Body of pancreas (tissue), 4 donors: ENCODE data around the gene SBF2. TPM values are rescaled to one million over a fixed set of nuclear protein-coding genes. Genes with fewer than 3 reads are reported as not detected.

ENCODE experiments used
- ATAC-seq: fragments of 150-250 bp; one replicate; pipeline ENCODE4 v1.9.1; 2016
- DNase-seq, 4 donors: peaks; one replicate each; pipeline ENCODE4 v3.0.0-alpha.2; 2019
- H3K27ac ChIP-seq, 4 donors: fragments of 200-600 bp; sonication (generic); 1 replicate in 3 of 4; 2 replicates in 1 of 4; pipeline versions ENCODE4 v1.5.1 to v1.6.1; 2016 to 2019; ENCODE audit warnings: mild to moderate bottlenecking in 1 of 4, mixed read lengths in 1 of 4, moderate library complexity in 1 of 4
- H3K27me3 ChIP-seq, 2 donors: fragments of 200-600 bp; sonication (generic); one replicate each; pipeline ENCODE4 v1.6.0; 2016; ENCODE audit warnings: mild to moderate bottlenecking in 1 of 2
- H3K36me3 ChIP-seq, 2 donors: fragments of 200-600 bp; sonication (generic); replicated peaks in 1 of 2; 2 replicates each; pipeline ENCODE4 v1.5.1; 2016; ENCODE audit warnings: low read depth in 2 of 2; ENCODE audit not compliant: insufficient read depth in 1 of 2
- H3K4me1 ChIP-seq: fragments of 200-600 bp; sonication (generic); one replicate; pipeline ENCODE4 v1.6.0; 2016
- H3K4me3 ChIP-seq, 2 donors: fragments of 200-600 bp; sonication (generic); 1 replicate in 1 of 2; 2 replicates in 1 of 2; pipeline ENCODE4 v1.5.1; 2016 to 2019
- H3K9me3 ChIP-seq, 3 donors: fragments of 200-600 bp; sonication (generic); 1 replicate in 2 of 3; 2 replicates in 1 of 3; pipeline ENCODE4 v1.5.1; 2016
- POLR2A ChIP-seq, 3 donors: fragments of 450-650 bp; IDR thresholded peaks; one replicate each; pipeline ENCODE4 v1.6.1; 2016; ENCODE audit warnings: antibody characterized with exemption in 3 of 3, mild to moderate bottlenecking in 2 of 3
- WGBS, 2 donors: methylation state at CpG; one replicate each; pipeline ENCODE4 v1.1.5; 2017; 5-methylcytosine and 5-hydroxymethylcytosine counted together
- intact Hi-C: fragments of 100-400 bp; cut with DNase I; formaldehyde crosslinking; loops from one replicate; pipeline ENCODE4 v1.15.1; 2023
- total RNA-seq, 2 donors: library from RNA; depleted of rRNA; stranded (reverse); fragments of >200 nt; gene quantifications; one replicate each; pipeline ENCODE4 v1.1.0, GENCODE V29; 2016
- TF ChIP-seq, protein P1 (sequence below), 7 experiments: fragments of 450-650 bp in 4 of 7; fragments of 200-600 bp in 3 of 7; sonication (generic) in 3 of 7; IDR thresholded peaks; one replicate each; pipeline ENCODE4 v1.5.1; 2016 to 2019; ENCODE audit warnings: antibody characterized with exemption in 7 of 7

SBF2 gene
- total RNA-seq, 2 donors from 2014 or later, result 23.6 to 38.9 TPM

DNA sequence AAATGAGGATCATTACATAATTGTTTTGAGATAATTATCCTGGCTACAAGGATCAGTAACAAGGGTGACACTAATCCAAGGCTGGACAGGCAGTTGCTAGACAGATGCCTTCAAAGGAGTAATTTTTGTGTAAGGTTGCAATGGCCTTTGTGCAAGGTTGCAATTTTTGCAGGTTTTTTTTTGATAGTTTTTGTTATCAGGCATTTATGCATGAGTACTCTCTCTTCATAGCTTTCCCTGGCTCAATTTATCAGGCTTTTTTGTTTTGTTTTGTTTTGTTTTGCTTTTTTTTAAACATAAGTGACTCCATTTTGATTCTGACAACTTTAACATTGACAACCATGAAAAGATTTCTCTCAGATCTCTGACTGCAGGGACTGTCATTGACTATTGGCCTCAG lies 519.9 kb downstream of the SBF2 start:
- intact Hi-C loops, result no loop called here
- no peak overlapping the region for H3K4me3 ChIP-seq
- H3K27ac ChIP-seq, result no peak overlapping the region
- H3K36me3 ChIP-seq, result no peaks in the 10 kb centered on the region
- DNase-seq (no peak), ATAC-seq (no peak)
- H3K9me3 ChIP-seq, result no peaks in the 10 kb centered on the region
- TF ChIP-seq, protein P1, sequence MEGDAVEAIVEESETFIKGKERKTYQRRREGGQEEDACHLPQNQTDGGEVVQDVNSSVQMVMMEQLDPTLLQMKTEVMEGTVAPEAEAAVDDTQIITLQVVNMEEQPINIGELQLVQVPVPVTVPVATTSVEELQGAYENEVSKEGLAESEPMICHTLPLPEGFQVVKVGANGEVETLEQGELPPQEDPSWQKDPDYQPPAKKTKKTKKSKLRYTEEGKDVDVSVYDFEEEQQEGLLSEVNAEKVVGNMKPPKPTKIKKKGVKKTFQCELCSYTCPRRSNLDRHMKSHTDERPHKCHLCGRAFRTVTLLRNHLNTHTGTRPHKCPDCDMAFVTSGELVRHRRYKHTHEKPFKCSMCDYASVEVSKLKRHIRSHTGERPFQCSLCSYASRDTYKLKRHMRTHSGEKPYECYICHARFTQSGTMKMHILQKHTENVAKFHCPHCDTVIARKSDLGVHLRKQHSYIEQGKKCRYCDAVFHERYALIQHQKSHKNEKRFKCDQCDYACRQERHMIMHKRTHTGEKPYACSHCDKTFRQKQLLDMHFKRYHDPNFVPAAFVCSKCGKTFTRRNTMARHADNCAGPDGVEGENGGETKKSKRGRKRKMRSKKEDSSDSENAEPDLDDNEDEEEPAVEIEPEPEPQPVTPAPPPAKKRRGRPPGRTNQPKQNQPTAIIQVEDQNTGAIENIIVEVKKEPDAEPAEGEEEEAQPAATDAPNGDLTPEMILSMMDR (IDR thresholded peaks at IDR 0.05), result no peak
- peaks cover 14% of the 10 kb centered on the region for H3K4me1 ChIP-seq
- no peaks in the 10 kb centered on the region for H3K27me3 ChIP-seq

DNA sequence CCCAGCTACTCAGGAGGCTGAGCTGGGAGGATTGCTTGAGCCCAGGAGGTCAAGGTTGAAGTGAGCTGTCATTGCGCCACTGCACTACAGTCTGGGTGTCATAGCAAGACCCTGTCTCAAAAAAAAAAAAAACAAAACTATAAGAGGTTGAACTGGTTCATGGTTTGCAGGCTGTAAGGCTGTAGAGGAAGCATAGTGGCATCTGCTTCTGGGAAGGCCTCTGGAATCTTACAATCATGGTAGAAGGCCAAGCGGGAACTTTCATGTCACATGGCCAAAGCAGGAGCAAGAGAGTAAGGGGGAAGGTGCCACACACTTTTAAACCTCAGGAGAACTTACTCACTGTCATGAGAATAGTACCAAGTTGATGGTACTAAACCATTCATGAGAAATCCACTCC lies 520.5 kb downstream of the SBF2 start:
- DNase-seq (no peak), ATAC-seq (no peak)
- TF ChIP-seq POLR2A (IDR thresholded peaks at IDR 0.05), result no peak
- TF ChIP-seq, protein P1 (IDR thresholded peaks at IDR 0.05), result no peak
- Histone ChIP-seq H3K27ac (no peak overlapping the region), H3K36me3 (no peaks in the 10 kb centered on the region), H3K9me3 (no peaks in the 10 kb centered on the region), H3K27me3 (no peaks in the 10 kb centered on the region), H3K4me1 (peaks cover 14% of the 10 kb centered on the region), H3K4me3 (no peak overlapping the region)
- intact Hi-C loops, result no loop called here
- WGBS, 2 donors, result 94 to 96% methylated on average over 2 of the region's 2 CpGs

DNA sequence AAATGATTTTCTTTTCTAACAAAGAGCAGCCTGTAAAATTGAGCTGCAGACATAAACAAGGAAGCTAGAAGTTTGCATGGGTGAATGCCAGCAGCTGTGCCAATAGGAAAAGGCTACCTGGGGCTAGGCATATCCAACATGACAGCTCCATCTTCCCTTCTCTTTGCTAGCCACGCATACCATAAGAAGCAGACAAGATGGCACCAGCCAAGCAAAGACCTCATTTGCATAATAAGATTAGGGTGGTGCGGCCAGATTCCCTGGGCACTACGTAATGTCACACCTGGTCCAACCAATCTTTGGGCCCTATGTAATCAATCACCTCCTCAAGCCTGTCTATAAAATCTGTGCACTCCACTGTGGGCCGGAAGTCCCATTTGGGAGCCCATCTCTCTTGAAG lies 521.8 kb downstream of the SBF2 start:
- TF ChIP-seq POLR2A (IDR thresholded peaks at IDR 0.05), result no peak
- TF ChIP-seq, protein P1 (IDR thresholded peaks at IDR 0.05), result no peak
- Histone ChIP-seq H3K27ac (no peak overlapping the region), H3K9me3 (no peaks in the 10 kb centered on the region), H3K36me3 (no peaks in the 10 kb centered on the region), H3K4me1 (peaks cover 14% of the 10 kb centered on the region), H3K27me3 (no peaks in the 10 kb centered on the region), H3K4me3 (no peak overlapping the region)
- intact Hi-C loops, result no loop called here
- no peak for ATAC-seq
- 90 to 96% methylated on average over 4 of the region's 4 CpGs for WGBS, 2 donors
- no peak for DNase-seq

DNA sequence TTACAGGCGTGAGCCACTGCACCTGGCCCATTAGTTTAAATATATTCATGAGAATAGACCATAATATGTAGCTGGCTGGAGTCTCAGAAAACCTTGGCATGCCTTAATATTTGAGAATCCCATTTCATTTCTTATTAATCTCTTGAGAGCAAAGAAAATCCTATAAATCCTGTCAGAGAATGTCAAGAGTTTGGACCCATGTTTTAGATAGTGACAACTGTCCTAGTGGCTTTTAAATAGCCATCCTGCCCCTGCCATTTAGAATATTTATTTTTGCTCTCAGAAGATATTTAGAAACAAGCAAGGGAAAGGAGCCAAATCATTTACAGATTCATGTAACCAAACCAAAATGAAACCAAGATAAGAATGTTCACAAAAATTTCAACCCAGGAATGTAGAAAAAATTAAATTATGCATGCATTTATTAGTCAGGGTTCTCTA lies 522.9 kb downstream of the SBF2 start:
- H3K9me3 ChIP-seq, result no peaks in the 10 kb centered on the region
- intact Hi-C loops, result no loop called here
- H3K27ac ChIP-seq, result peak overlapping the region in 1 of 4 donors; percentile 16
- DNase-seq (no peak), ATAC-seq (no peak)
- no peaks in the 10 kb centered on the region for H3K36me3 ChIP-seq
- peaks cover 14% of the 10 kb centered on the region for H3K4me1 ChIP-seq
- TF ChIP-seq POLR2A (IDR thresholded peaks at IDR 0.05), result no peak
- TF ChIP-seq, protein P1 (IDR thresholded peaks at IDR 0.05), result no peak
- WGBS, 2 donors, result 80 to 85% methylated on average over 1 of the region's 1 CpG
- no peak overlapping the region for H3K4me3 ChIP-seq
- no peaks in the 10 kb centered on the region for H3K27me3 ChIP-seq

DNA sequence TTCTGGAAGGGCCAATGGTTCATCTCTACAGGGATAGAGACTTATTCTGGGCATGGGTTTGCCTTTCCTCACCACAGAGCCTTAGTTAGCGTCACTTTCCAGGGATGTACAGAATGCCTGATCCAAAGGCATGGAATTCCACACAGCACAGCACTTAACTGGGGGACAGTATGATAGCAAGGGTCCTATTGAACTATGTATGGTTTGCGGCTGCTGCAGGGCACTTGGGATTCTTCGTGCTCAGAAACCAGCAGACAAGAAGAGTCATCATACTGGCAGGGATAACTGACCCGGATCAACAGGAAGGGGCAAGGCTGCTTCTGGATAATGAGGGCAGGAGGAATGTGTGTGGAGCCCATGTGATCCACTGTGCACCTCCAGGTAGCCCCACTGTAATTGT lies 524.4 kb downstream of the SBF2 start:
- Histone ChIP-seq H3K4me1 (peaks cover 15% of the 10 kb centered on the region), H3K27me3 (no peaks in the 10 kb centered on the region), H3K27ac (no peak overlapping the region), H3K36me3 (no peaks in the 10 kb centered on the region), H3K4me3 (no peak overlapping the region), H3K9me3 (no peaks in the 10 kb centered on the region)
- intact Hi-C loops, result loop anchor here (10.0 kb wide), 1 partner anchor 545 kb away; no protein-coding TSS in a partner anchor
- WGBS, 2 donors, result 84 to 100% methylated on average over 2 to 4 of the region's 4 CpGs
- DNase-seq, result no peak
- no peak for TF ChIP-seq POLR2A (IDR thresholded peaks at IDR 0.05)
- TF ChIP-seq, protein P1 (IDR thresholded peaks at IDR 0.05), result no peak
- ATAC-seq, result no peak
